HEK293 (cell line): ENCODE data around the gene WDFY2.

Experiments used
- CTCF ChIA-PET: fragments of 350-600 bp; formaldehyde crosslinking; extraction: SDS; loops from one replicate; lab custom pipeline; 2021; ENCODE audit warnings: antibody characterized with exemption; lab: Yijun Ruan, JAX
- POLR2A ChIA-PET: fragments of 300-600 bp; formaldehyde crosslinking; extraction: SDS; loops from one replicate; lab custom pipeline; 2020; ENCODE audit warnings: antibody characterized with exemption, inconsistent platforms; lab: Yijun Ruan, JAX
- H3K27ac ChIP-seq: fragments of 200-500 bp; sonication (Bioruptor generic); 2 replicates; pipeline ENCODE4 v1.5.1; 2014; ENCODE audit warnings: low read depth, low read length, control low read depth, inconsistent platforms; ENCODE audit errors: extremely low read depth
- H3K36me3 ChIP-seq, 2 experiments: fragments of 200-500 bp in 1 of 2; sonication (Bioruptor generic) in 1 of 2; 1 replicate in 1 of 2; 2 replicates in 1 of 2; pipeline ENCODE4 v1.5.1; 2014 to 2017; ENCODE audit warnings: inconsistent platforms in 2 of 2, low read length in 2 of 2; ENCODE audit not compliant: control insufficient read depth in 2 of 2, insufficient read depth in 1 of 2
- H3K4me1 ChIP-seq: fragments of 200-500 bp; sonication (Bioruptor generic); 2 replicates; pipeline ENCODE4 v1.5.1; 2014; ENCODE audit warnings: mild to moderate bottlenecking, low read length, inconsistent platforms; ENCODE audit not compliant: control insufficient read depth, insufficient read depth
- H3K4me3 ChIP-seq: 2 replicates; pipeline ENCODE4 v1.5.1; 2011; ENCODE audit warnings: low read depth, mild to moderate bottlenecking, control low read depth, low read length, moderate library complexity
- H3K9me3 ChIP-seq: fragments of 200-500 bp; sonication (Bioruptor generic); 2 replicates; pipeline ENCODE4 v1.5.1; 2014; ENCODE audit warnings: low read depth, low read length, inconsistent platforms; ENCODE audit not compliant: control insufficient read depth, insufficient read depth
- OVOL3 ChIP-seq: fragments of 450-650 bp; formaldehyde crosslinking; IDR thresholded peaks from 2 replicates; pipeline ENCODE4 v1.5.1; 2016; ENCODE audit warnings: missing biosample characterization, missing genetic modification characterization
- REPIN1 ChIP-seq: fragments of 450-650 bp; formaldehyde crosslinking; IDR thresholded peaks from 2 replicates; pipeline ENCODE4 v1.5.1; 2017; ENCODE audit warnings: missing biosample characterization, missing genetic modification characterization, low read depth
- REST ChIP-seq: fragments of 450-650 bp; formaldehyde crosslinking; IDR thresholded peaks from 2 replicates; pipeline ENCODE4 v1.5.1; 2016; ENCODE audit warnings: missing biosample characterization, missing genetic modification characterization
- SETDB1 ChIP-seq: IDR thresholded peaks from one replicate; pipeline ENCODE4 v1.6.1; 2017; ENCODE audit warnings: mild to moderate bottlenecking, low read length, moderate library complexity, mixed read lengths; ENCODE audit not compliant: insufficient read length
- SP3 ChIP-seq: fragments of 450-650 bp; formaldehyde crosslinking; IDR thresholded peaks from 2 replicates; pipeline ENCODE4 v1.5.1; 2016; ENCODE audit warnings: missing biosample characterization, missing genetic modification characterization
- ZFP41 ChIP-seq: fragments of 450-650 bp; formaldehyde crosslinking; IDR thresholded peaks from 2 replicates; pipeline ENCODE4 v1.5.1; 2016; ENCODE audit warnings: missing biosample characterization, missing genetic modification characterization, borderline replicate concordance
- ZIC2 ChIP-seq: fragments of 450-650 bp; formaldehyde crosslinking; IDR thresholded peaks from 2 replicates; pipeline ENCODE4 v1.5.1; 2016; ENCODE audit warnings: missing biosample characterization, missing genetic modification characterization
- ZNF184 ChIP-seq: fragments of 450-650 bp; IDR thresholded peaks from 2 replicates; pipeline ENCODE4 v1.5.1; 2018; ENCODE audit warnings: missing biosample characterization, mild to moderate bottlenecking, missing genetic modification characterization
- ZNF416 ChIP-seq: fragments of 450-650 bp; formaldehyde crosslinking; IDR thresholded peaks from 2 replicates; pipeline ENCODE4 v1.5.1; 2016; ENCODE audit warnings: missing biosample characterization, missing genetic modification characterization
- ZNF48 ChIP-seq: fragments of 450-650 bp; formaldehyde crosslinking; IDR thresholded peaks from 2 replicates; pipeline ENCODE4 v1.5.1; 2016; ENCODE audit warnings: missing biosample characterization, missing genetic modification characterization
- ZNF514 ChIP-seq: fragments of 450-650 bp; formaldehyde crosslinking; IDR thresholded peaks from 2 replicates; pipeline ENCODE4 v1.5.1; 2016; ENCODE audit warnings: missing biosample characterization, missing genetic modification characterization
- ZNF521 ChIP-seq: fragments of 450-650 bp; formaldehyde crosslinking; IDR thresholded peaks from 2 replicates; pipeline ENCODE4 v1.5.1; 2017; ENCODE audit warnings: missing biosample characterization, mild to moderate bottlenecking, missing genetic modification characterization
- ZNF585B ChIP-seq: fragments of 450-650 bp; formaldehyde crosslinking; IDR thresholded peaks from 2 replicates; pipeline ENCODE4 v1.5.1; 2016; ENCODE audit warnings: missing biosample characterization, missing genetic modification characterization
- ZNF623 ChIP-seq: fragments of 450-650 bp; formaldehyde crosslinking; IDR thresholded peaks from 2 replicates; pipeline ENCODE4 v1.5.1; 2016; ENCODE audit warnings: missing biosample characterization, missing genetic modification characterization
- ZNF658 ChIP-seq: fragments of 450-650 bp; formaldehyde crosslinking; IDR thresholded peaks from 2 replicates; pipeline ENCODE4; 2016; ENCODE audit warnings: missing biosample characterization, missing genetic modification characterization
- ZNF704 ChIP-seq: fragments of 450-650 bp; formaldehyde crosslinking; IDR thresholded peaks from 2 replicates; pipeline ENCODE4 v1.5.1; 2016; ENCODE audit warnings: missing biosample characterization, missing genetic modification characterization
- ZSCAN23 ChIP-seq: fragments of 450-650 bp; formaldehyde crosslinking; IDR thresholded peaks from 2 replicates; pipeline ENCODE4 v1.5.1; 2016; ENCODE audit warnings: missing biosample characterization, missing genetic modification characterization
- TF ChIP-seq, protein P1 (sequence below): fragments of 450-650 bp; formaldehyde crosslinking; IDR thresholded peaks from 2 replicates; pipeline ENCODE4 v1.5.1; 2016; ENCODE audit warnings: missing biosample characterization, missing genetic modification characterization
- TF ChIP-seq, protein P2 (sequence below): fragments of 450-650 bp; IDR thresholded peaks from 2 replicates; pipeline ENCODE4 v1.5.1; 2018; ENCODE audit warnings: missing biosample characterization, missing genetic modification characterization

WDFY2 gene

DNA sequence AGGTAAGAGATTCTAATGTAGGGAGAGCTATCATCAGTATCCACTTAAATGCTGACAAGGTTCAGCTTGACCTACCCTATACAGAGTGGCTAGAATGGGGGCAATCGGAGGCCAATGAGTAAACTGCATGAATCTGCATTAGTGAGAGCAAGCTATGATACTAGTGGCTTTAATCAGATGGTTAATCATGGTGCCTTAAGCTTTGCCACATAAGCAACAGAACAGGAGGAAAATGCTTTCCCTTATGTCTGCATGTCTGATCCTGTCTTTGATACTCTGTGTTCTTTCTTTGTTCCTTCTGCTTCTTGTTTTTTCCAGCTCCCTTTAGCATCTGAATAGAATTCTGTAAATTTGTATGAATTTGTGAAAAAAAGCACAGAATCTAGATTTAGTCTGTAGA, 91.1 kb downstream of the WDFY2 start:
- Histone ChIP-seq H3K27ac (no peak overlapping the region), H3K9me3 (no peaks in the 10 kb centered on the region), H3K4me1 (no peaks in the 10 kb centered on the region), H3K4me3 (no peak overlapping the region), H3K36me3 (no peaks in the 10 kb centered on the region)
- ChIA-PET POLR2A (no interaction called here), CTCF (interaction anchor here (0.6 kb wide), 1 partner anchor 9 kb away, joined by 3 read pairs; no protein-coding TSS in a partner anchor)
- no peak for TF ChIP-seq SP3 (tag by site-specific recombination)
- TF ChIP-seq ZNF48 (tag by site-specific recombination) = no peak
- TF ChIP-seq ZIC2 (tag by site-specific recombination) = no peak
- TF ChIP-seq ZNF658 (tag by site-specific recombination) = no peak
- TF ChIP-seq ZSCAN23 (tag by site-specific recombination) = no peak
- TF ChIP-seq, protein P1, sequence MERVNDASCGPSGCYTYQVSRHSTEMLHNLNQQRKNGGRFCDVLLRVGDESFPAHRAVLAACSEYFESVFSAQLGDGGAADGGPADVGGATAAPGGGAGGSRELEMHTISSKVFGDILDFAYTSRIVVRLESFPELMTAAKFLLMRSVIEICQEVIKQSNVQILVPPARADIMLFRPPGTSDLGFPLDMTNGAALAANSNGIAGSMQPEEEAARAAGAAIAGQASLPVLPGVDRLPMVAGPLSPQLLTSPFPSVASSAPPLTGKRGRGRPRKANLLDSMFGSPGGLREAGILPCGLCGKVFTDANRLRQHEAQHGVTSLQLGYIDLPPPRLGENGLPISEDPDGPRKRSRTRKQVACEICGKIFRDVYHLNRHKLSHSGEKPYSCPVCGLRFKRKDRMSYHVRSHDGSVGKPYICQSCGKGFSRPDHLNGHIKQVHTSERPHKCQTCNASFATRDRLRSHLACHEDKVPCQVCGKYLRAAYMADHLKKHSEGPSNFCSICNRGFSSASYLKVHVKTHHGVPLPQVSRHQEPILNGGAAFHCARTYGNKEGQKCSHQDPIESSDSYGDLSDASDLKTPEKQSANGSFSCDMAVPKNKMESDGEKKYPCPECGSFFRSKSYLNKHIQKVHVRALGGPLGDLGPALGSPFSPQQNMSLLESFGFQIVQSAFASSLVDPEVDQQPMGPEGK = no peak
- no peak for TF ChIP-seq ZNF704 (tag by site-specific recombination)
- no peak for TF ChIP-seq ZNF184 (tag by site-specific recombination)
- no peak for TF ChIP-seq REST
- no peak for TF ChIP-seq ZNF416
- no peak for TF ChIP-seq ZNF521 (tag by site-specific recombination)
- no peak for TF ChIP-seq OVOL3 (tag by site-specific recombination)
- TF ChIP-seq, protein P2, sequence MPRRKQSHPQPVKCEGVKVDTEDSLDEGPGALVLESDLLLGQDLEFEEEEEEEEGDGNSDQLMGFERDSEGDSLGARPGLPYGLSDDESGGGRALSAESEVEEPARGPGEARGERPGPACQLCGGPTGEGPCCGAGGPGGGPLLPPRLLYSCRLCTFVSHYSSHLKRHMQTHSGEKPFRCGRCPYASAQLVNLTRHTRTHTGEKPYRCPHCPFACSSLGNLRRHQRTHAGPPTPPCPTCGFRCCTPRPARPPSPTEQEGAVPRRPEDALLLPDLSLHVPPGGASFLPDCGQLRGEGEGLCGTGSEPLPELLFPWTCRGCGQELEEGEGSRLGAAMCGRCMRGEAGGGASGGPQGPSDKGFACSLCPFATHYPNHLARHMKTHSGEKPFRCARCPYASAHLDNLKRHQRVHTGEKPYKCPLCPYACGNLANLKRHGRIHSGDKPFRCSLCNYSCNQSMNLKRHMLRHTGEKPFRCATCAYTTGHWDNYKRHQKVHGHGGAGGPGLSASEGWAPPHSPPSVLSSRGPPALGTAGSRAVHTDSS = no peak
- no peak for TF ChIP-seq SETDB1
- TF ChIP-seq ZNF623 (tag by site-specific recombination) = no peak

DNA sequence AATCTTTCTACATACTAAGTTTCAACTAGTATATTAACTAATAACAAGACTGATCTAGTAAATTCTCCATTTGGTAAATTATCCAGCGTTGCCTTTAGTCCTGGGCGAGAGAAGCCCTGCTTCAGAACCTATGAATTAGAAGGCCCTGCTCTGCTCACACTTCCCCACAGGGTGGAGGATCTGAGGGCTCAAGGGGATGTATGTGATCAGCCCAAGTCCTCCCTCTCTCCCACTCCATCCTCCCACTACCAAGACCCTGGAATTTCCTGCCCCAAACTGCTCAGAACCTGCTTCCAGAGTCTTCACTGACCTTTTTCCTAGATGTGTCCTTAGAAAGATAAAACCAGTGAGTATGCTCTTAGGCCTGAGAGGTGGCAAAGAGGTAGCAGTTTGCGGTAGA, 91.6 kb downstream of the WDFY2 start:
- H3K9me3 ChIP-seq = no peaks in the 10 kb centered on the region
- no peak for TF ChIP-seq ZNF585B (tag by site-specific recombination)
- TF ChIP-seq ZNF48 (tag by site-specific recombination) = no peak
- TF ChIP-seq ZNF514 (tag by site-specific recombination) = no peak
- TF ChIP-seq ZFP41 (tag by site-specific recombination) = no peak
- no peak for TF ChIP-seq REPIN1 (tag by site-specific recombination)
- no peak overlapping the region for H3K27ac ChIP-seq
- ChIA-PET CTCF (no interaction called here), POLR2A (no interaction called here)
- H3K4me1 ChIP-seq = no peaks in the 10 kb centered on the region
- no peaks in the 10 kb centered on the region for H3K36me3 ChIP-seq
- no peak overlapping the region for H3K4me3 ChIP-seq
